Uterus (tissue), 4 donors: ENCODE results near the gene TLCD1. TPM values are rescaled to one million over a fixed set of nuclear protein-coding genes. Genes with fewer than 3 reads are reported as not detected.

Experiments used
- DNase-seq, 2 donors: peaks; one replicate each; pipeline ENCODE4 v3.0.0-alpha.2; 2019 to 2020
- H3K27ac ChIP-seq, 2 donors: fragments of 200-600 bp; sonication (generic); 1 replicate in 1 of 2; 2 replicates in 1 of 2; pipeline ENCODE4 v1.5.1; 2016 to 2018
- H3K27me3 ChIP-seq, 2 donors: fragments of 200-600 bp; sonication (generic); one replicate each; pipeline ENCODE4 v1.5.1; 2018 to 2019; ENCODE audit warnings: control low read depth in 1 of 2
- H3K36me3 ChIP-seq, 2 donors: fragments of 200-600 bp; sonication (generic); one replicate each; pipeline ENCODE4 v1.5.1; 2019; ENCODE audit warnings: control low read depth in 1 of 2
- H3K4me1 ChIP-seq, 2 donors: fragments of 200-600 bp; sonication (generic); one replicate each; pipeline ENCODE4 v1.5.1; 2018 to 2019; ENCODE audit warnings: control low read depth in 1 of 2
- H3K4me3 ChIP-seq, 2 donors: fragments of 200-600 bp; sonication (generic); 1 replicate in 1 of 2; 2 replicates in 1 of 2; pipeline ENCODE4 v1.5.1; 2018 to 2019; ENCODE audit warnings: mild to moderate bottlenecking in 1 of 2
- H3K9me3 ChIP-seq, 2 donors: fragments of 200-600 bp; sonication (generic); one replicate each; pipeline ENCODE4 v1.5.1; 2019; ENCODE audit warnings: control low read depth in 1 of 2
- CTCF ChIP-seq, 4 experiments: fragments of 200-600 bp in 2 of 4; fragments of 450-650 bp in 2 of 4; sonication (generic) in 2 of 4; IDR thresholded peaks; one replicate each; pipeline ENCODE4 v1.5.1; 2016 to 2019; ENCODE audit warnings: antibody characterized with exemption in 4 of 4, mild to moderate bottlenecking in 2 of 4, moderate library complexity in 1 of 4
- POLR2A ChIP-seq, 2 donors: fragments of 450-650 bp; IDR thresholded peaks; one replicate each; pipeline ENCODE4 v1.6.1; 2016; ENCODE audit warnings: antibody characterized with exemption in 2 of 2, mild to moderate bottlenecking in 1 of 2, moderate library complexity in 1 of 2
- intact Hi-C: fragments of 100-400 bp; cut with DNase I; formaldehyde crosslinking; loops from one replicate; pipeline ENCODE4 v1.15.1; 2023; ENCODE audit warnings: low total_unique reads
- total RNA-seq, 4 donors: library from RNA; depleted of rRNA in 3 of 4; stranded (reverse); fragments of >200 nt in 3 of 4; gene quantifications; one replicate each; pipeline versions ENCODE4 v1.1.0 to v1.2.4, GENCODE V29; 2014 to 2023
- donor health status: DM: yes; HTN: yes; CAD: no.

The TLCD1 gene
- total RNA-seq, 4 donors from 2014 or later = 1.3 to 1.4 TPM; not detected in 2

DNA sequence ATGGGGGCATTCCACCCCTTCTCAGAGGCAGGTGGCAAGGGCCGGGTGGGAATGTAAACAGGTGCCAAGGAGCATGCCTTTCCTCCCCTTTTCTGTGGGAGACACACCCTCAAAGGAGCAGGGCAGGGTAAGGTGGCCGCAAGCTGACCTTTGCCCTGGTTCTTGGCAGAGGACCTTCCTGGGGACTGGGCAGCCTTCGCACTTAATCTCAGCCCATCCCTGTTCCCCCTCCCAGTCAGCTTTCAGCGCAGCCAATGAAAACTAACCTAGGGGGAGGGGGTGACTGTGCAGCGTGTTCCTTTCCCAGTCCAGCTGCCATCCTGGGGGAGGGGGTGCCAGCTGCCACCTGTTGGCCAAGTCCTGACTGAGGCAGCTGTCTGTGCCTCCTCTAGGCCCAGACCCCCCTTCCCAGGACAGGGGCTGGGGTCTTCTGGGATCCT is 20.6 kb upstream of the TLCD1 start:
- H3K36me3 ChIP-seq = no peaks in the 10 kb centered on the region
- H3K9me3 ChIP-seq = no peaks in the 10 kb centered on the region
- no peak overlapping the region for H3K4me3 ChIP-seq
- peak overlapping the region; percentile 86 to 91 for H3K27ac ChIP-seq
- intact Hi-C loops = no loop called here
- H3K27me3 ChIP-seq = no peaks in the 10 kb centered on the region
- TF ChIP-seq POLR2A (IDR thresholded peaks at IDR 0.05) (no peak), CTCF (IDR thresholded peaks at IDR 0.05) (no peak)
- peaks cover 0 to 11% of the 10 kb centered on the region in 2 donors for H3K4me1 ChIP-seq
- no peak for DNase-seq

- H3K4me3 ChIP-seq = peak overlapping the region in 1 of 2 donors; percentile 77
- no peak for TF ChIP-seq POLR2A (IDR thresholded peaks at IDR 0.05)
- TF ChIP-seq CTCF (IDR thresholded peaks at IDR 0.05) = no peak
- DNase-seq = no peak
- intact Hi-C loops = no loop called here
- no peaks in the 10 kb centered on the region for H3K9me3 ChIP-seq
- H3K27ac ChIP-seq = peak overlapping the region; percentile 86 to 91
- H3K4me1 ChIP-seq = peaks cover 0 to 11% of the 10 kb centered on the region in 2 donors
- H3K27me3 ChIP-seq = no peaks in the 10 kb centered on the region
- H3K36me3 ChIP-seq = no peaks in the 10 kb centered on the region
These were observed 19.9 kb upstream of the TLCD1 start for GRCh38 chr17:28745786-28746411.

- peaks cover 0 to 11% of the 10 kb centered on the region in 2 donors for H3K4me1 ChIP-seq
- H3K4me3 ChIP-seq = peak overlapping the region; percentile 49 to 77
- no peaks in the 10 kb centered on the region for H3K27me3 ChIP-seq
- peak; percentile 46 to 51 for DNase-seq
- H3K9me3 ChIP-seq = no peaks in the 10 kb centered on the region
- H3K27ac ChIP-seq = peak overlapping the region; percentile 86 to 91
- intact Hi-C loops = no loop called here
- TF ChIP-seq CTCF (IDR thresholded peaks at IDR 0.05) (no peak), POLR2A (IDR thresholded peaks at IDR 0.05) (peak in 1 of 2 donors; percentile 39)
- no peaks in the 10 kb centered on the region for H3K36me3 ChIP-seq
These were observed 19.1 kb upstream of the TLCD1 start for GRCh38 chr17:28744972-28745785.

DNA sequence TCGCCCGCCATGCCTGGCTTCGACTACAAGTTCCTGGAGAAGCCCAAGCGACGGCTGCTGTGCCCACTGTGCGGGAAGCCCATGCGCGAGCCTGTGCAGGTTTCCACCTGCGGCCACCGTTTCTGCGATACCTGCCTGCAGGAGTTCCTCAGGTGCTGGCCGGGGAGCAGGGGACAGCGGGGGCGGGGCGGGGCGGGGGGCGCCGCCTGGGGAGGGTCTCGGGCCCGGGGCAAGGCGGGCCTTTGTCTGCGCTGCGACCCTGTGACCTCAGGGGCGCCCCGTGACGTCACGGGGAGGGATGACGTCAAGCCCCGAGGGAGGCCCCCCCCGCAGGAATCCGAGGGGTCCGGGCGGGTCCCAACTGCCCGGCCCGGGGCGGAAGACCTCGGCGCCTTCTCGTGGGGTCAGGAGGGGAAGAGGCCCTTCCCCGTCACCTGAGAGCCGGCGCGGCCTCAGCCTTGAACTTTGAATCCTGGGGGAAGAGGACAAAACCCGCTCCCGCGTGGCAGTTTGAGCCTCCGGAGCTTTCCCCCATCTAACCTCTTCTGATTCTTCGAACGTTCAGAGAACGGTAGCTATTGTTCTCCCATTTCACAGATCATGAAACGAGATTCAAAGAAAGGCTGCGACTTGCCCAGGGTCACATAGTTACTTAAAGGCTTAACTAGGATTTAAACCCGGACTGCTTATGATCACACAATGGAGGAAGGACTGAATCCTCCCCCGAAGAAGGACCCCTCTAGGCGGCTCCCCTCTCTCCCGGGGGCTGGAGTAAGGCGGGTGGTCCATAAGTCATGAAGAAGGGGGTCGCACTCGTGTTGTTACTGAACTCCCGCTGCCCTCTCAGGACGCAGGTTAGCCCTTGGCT is 18.3 kb upstream of the TLCD1 start:
- Histone ChIP-seq H3K4me1 (peaks cover 0 to 11% of the 10 kb centered on the region in 2 donors), H3K9me3 (no peaks in the 10 kb centered on the region), H3K27me3 (no peaks in the 10 kb centered on the region), H3K36me3 (no peaks in the 10 kb centered on the region), H3K4me3 (peak overlapping the region; percentile 49 to 77), H3K27ac (peak overlapping the region; percentile 86 to 91)
- DNase-seq = peak; percentile 40 to 67
- TF ChIP-seq CTCF (IDR thresholded peaks at IDR 0.05) = no peak
- TF ChIP-seq POLR2A (IDR thresholded peaks at IDR 0.05) = peak in 1 of 2 donors; percentile 10
- intact Hi-C loops = no loop called here
